ENCODE results near the gene SFMBT1. TPM values are rescaled to one million over a fixed set of nuclear protein-coding genes. Genes with fewer than 3 reads are reported as not detected.

SFMBT1 gene
- total RNA-seq, 1 experiment from 2014 or later, result 14.8 TPM

- no TSS peak for BruUV-seq (replicated peaks)
- intact Hi-C loops (cut with micrococcal nuclease), result loop anchor here (10.0 kb wide), 2 partner anchors 145 to 605 kb away; no protein-coding TSS in a partner anchor
- CTCF ChIA-PET, result no interaction called here
- Histone ChIP-seq H2AFZ (ENCODE audit: low read depth, low read length, poor library complexity, severe bottlenecking) (no peak overlapping the region), H3K9me2 (ENCODE audit: insufficient read depth) (no peaks in the 10 kb centered on the region), H3K9ac (ENCODE audit: low read length) (no peak overlapping the region), H3K9me3 (ENCODE audit: control insufficient read depth in 1 of 2, insufficient read depth in 1 of 2, low read depth in 1 of 2, low read length in 2 of 2) (no peaks in the 10 kb centered on the region), H3K4me3 (replicated peaks in 1 of 2; ENCODE audit: low read depth in 1 of 2, low read length in 2 of 2) (no peak overlapping the region), H3K27me3 (ENCODE audit: insufficient read depth, low read length) (no peaks in the 10 kb centered on the region), H3K27ac (ENCODE audit: low read depth, low read length) (no peak overlapping the region), H3K4me2 (ENCODE audit: low read length) (no peak overlapping the region), H3K36me3 (ENCODE audit: control insufficient read depth in 1 of 2, insufficient read depth in 2 of 2, low read length in 2 of 2) (no peaks in the 10 kb centered on the region), H3K79me2 (ENCODE audit: insufficient read depth, low read length) (no peaks in the 10 kb centered on the region), H4K20me1 (ENCODE audit: insufficient read depth) (no peaks in the 10 kb centered on the region), H3K4me1 (ENCODE audit: control insufficient read depth in 1 of 2, insufficient read depth in 2 of 2, low read length in 2 of 2) (peaks cover 0 to 12% of the 10 kb centered on the region in 2 experiments; a peak in 2 of 4 replicates)
- POLR2A ChIA-PET, result no interaction called here
- no peak for DNase-seq (ENCODE audit: low read depth, low spot score)
- RAD21 ChIA-PET (ENCODE audit: low non-redundant PET in 1 of 2, low total read pairs in 2 of 2, uncharacterized antibody in 2 of 2, unreplicated experiment in 2 of 2), result no interaction called here
- no peak for ATAC-seq
- no peak for TF ChIP-seq FOSL1 (IDR thresholded peaks at IDR 0.05; ENCODE audit: low read depth)
- no peak for TF ChIP-seq CEBPB (IDR thresholded peaks at IDR 0.05; ENCODE audit: low read depth)
- no peak for TF ChIP-seq EZH2phosphoT487 (IDR thresholded peaks at IDR 0.05; ENCODE audit: borderline replicate concordance)
- no peak for TF ChIP-seq ELF1 (IDR thresholded peaks at IDR 0.05; ENCODE audit: borderline replicate concordance, low read depth)
- TF ChIP-seq TCF7L2 (IDR thresholded peaks at IDR 0.05; ENCODE audit: borderline replicate concordance, extremely low read depth, insufficient read depth, insufficient read length), result no peak
- TF ChIP-seq SP1 (IDR thresholded peaks at IDR 0.05; ENCODE audit: low read depth), result no peak
- TF ChIP-seq CBX3 (IDR thresholded peaks at IDR 0.05; ENCODE audit: low read depth), result no peak
- TF ChIP-seq POLR2A (IDR thresholded peaks at IDR 0.05; ENCODE audit: borderline replicate concordance, extremely low read depth, insufficient read depth, insufficient read length), result no peak
- TF ChIP-seq JUND (IDR thresholded peaks at IDR 0.05), result no peak
Measured at GRCh38 chr3:53079791-53080555, 34.1 kb upstream of the SFMBT1 start.

- intact Hi-C loops (cut with micrococcal nuclease), result loop anchor here (10.0 kb wide), 2 partner anchors 144 to 604 kb away; no protein-coding TSS in a partner anchor
Measured at GRCh38 chr3:53079147-53079546, 33.3 kb upstream of the SFMBT1 start.

More at GRCh38 chr3:53079147-53079546, 33.3 kb upstream of the SFMBT1 start:
- no peak overlapping the region for H3K4me2 ChIP-seq (ENCODE audit: low read length)
- no peak for ATAC-seq
- DNase-seq (ENCODE audit: low read depth, low spot score), result no peak
- no peaks in the 10 kb centered on the region for H4K20me1 ChIP-seq (ENCODE audit: insufficient read depth)
- H3K36me3 ChIP-seq (ENCODE audit: control insufficient read depth in 1 of 2, insufficient read depth in 2 of 2, low read length in 2 of 2), result no peaks in the 10 kb centered on the region
- H3K27ac ChIP-seq (ENCODE audit: low read depth, low read length), result no peak overlapping the region
- CTCF ChIA-PET, result no interaction called here
- no TSS peak for BruUV-seq (replicated peaks)
- no peaks in the 10 kb centered on the region for H3K79me2 ChIP-seq (ENCODE audit: insufficient read depth, low read length)
- no peaks in the 10 kb centered on the region for H3K9me2 ChIP-seq (ENCODE audit: insufficient read depth)
- no peak overlapping the region for H3K9ac ChIP-seq (ENCODE audit: low read length)
- POLR2A ChIA-PET, result no interaction called here
- H2AFZ ChIP-seq (ENCODE audit: low read depth, low read length, poor library complexity, severe bottlenecking), result no peak overlapping the region
- H3K4me1 ChIP-seq (ENCODE audit: control insufficient read depth in 1 of 2, insufficient read depth in 2 of 2, low read length in 2 of 2), result peaks cover 0 to 4% of the 10 kb centered on the region in 2 experiments; a peak in 1 of 4 replicates
- H3K27me3 ChIP-seq (ENCODE audit: insufficient read depth, low read length), result no peaks in the 10 kb centered on the region
- H3K4me3 ChIP-seq (replicated peaks in 1 of 2; ENCODE audit: low read depth in 1 of 2, low read length in 2 of 2), result no peak overlapping the region
- no peaks in the 10 kb centered on the region for H3K9me3 ChIP-seq (ENCODE audit: control insufficient read depth in 1 of 2, insufficient read depth in 1 of 2, low read depth in 1 of 2, low read length in 2 of 2)
- TF ChIP-seq REST (IDR thresholded peaks at IDR 0.05; ENCODE audit: low read depth) (no peak), EGR1 (IDR thresholded peaks at IDR 0.05; ENCODE audit: low read depth) (no peak), RAD21 (IDR thresholded peaks at IDR 0.05; ENCODE audit: low read depth) (no peak), FOSL1 (IDR thresholded peaks at IDR 0.05; ENCODE audit: low read depth) (no peak), POLR2AphosphoS5 (IDR thresholded peaks at IDR 0.05; ENCODE audit: low read depth, low read length) (no peak)
- RAD21 ChIA-PET (ENCODE audit: low non-redundant PET in 1 of 2, low total read pairs in 2 of 2, uncharacterized antibody in 2 of 2, unreplicated experiment in 2 of 2), result no interaction called here
